HepG2 (cell line): Measurements from ENCODE around the gene GAD1. TPM values are rescaled to one million over a fixed set of nuclear protein-coding genes. Genes with fewer than 3 reads are reported as not detected.

Source experiments
- CTCF ChIP-seq: sonication (generic); formaldehyde crosslinking; IDR thresholded peaks from 2 replicates; pipeline ENCODE4 v1.5.0; 2020; ENCODE audit warnings: mild to moderate bottlenecking, missing genetic modification reagents, moderate library complexity
- KDM2A ChIP-seq: sonication (generic); formaldehyde crosslinking; IDR thresholded peaks from 2 replicates; pipeline ENCODE4 v1.4.0; 2020; ENCODE audit warnings: low read depth, missing genetic modification reagents, borderline replicate concordance
- MED1 ChIP-seq: sonication (generic); formaldehyde crosslinking; IDR thresholded peaks from 2 replicates; pipeline ENCODE4 v1.4.0; 2020; ENCODE audit warnings: missing genetic modification reagents
- NAIF1 ChIP-seq: sonication (generic); formaldehyde crosslinking; IDR thresholded peaks from 2 replicates; pipeline ENCODE4 v1.5.0; 2020; ENCODE audit warnings: mild to moderate bottlenecking, missing genetic modification reagents, borderline replicate concordance
- SOX6 ChIP-seq, 2 experiments: fragments of 450-650 bp in 1 of 2; sonication (generic) in 1 of 2; formaldehyde crosslinking in 1 of 2; IDR thresholded peaks; 2 replicates each; pipeline versions ENCODE4 v1.4.0 to v1.6.1; 2017 to 2020; ENCODE audit warnings: antibody characterized with exemption in 1 of 2, mild to moderate bottlenecking in 1 of 2, missing genetic modification reagents in 1 of 2
- SSRP1 ChIP-seq: IDR thresholded peaks from 2 replicates; pipeline ENCODE4 v1.6.1; 2016; ENCODE audit warnings: control low read depth
- TAF15 ChIP-seq: fragments of 200-400 bp; formaldehyde crosslinking; IDR thresholded peaks from one replicate; pipeline ENCODE4 v1.6.1; 2018; ENCODE audit warnings: mild to moderate bottlenecking, low read depth, low read length; ENCODE audit not compliant: poor library complexity, severe bottlenecking
- TRAFD1 ChIP-seq: sonication (generic); formaldehyde crosslinking; IDR thresholded peaks from 2 replicates; pipeline ENCODE4 v1.5.1; 2020; ENCODE audit warnings: missing genetic modification reagents, mild to moderate bottlenecking, borderline replicate concordance
- ZBTB7A ChIP-seq: sonication (generic); formaldehyde crosslinking; IDR thresholded peaks from 2 replicates; pipeline ENCODE4 v1.8.0; 2022; ENCODE audit warnings: mild to moderate bottlenecking, missing genetic modification reagents
- ZFP36 ChIP-seq: fragments of 150-350 bp; IDR thresholded peaks from 2 replicates; pipeline ENCODE4 v1.6.1; 2018; ENCODE audit warnings: borderline replicate concordance, low read length, low read depth; ENCODE audit not compliant: partially characterized antibody
- ZNF121 ChIP-seq: sonication (generic); formaldehyde crosslinking; IDR thresholded peaks from 2 replicates; pipeline ENCODE4 v1.5.0; 2020; ENCODE audit warnings: mild to moderate bottlenecking, missing genetic modification reagents
- ZNF639 ChIP-seq: conservative IDR thresholded peaks from 2 replicates; pipeline ENCODE4 v1.6.1; 2018; ENCODE audit warnings: missing genetic modification reagents
- ZNF83 ChIP-seq: sonication (generic); formaldehyde crosslinking; IDR thresholded peaks from 2 replicates; pipeline ENCODE4 v1.4.0; 2020; ENCODE audit warnings: missing genetic modification reagents, mild to moderate bottlenecking, borderline replicate concordance
- polyA plus RNA-seq, 8 experiments: library from polyadenylated mRNA; depleted of rRNA in 3 of 8; stranded (reverse) in 7 of 8; unstranded in 1 of 8; fragments of >200 nt; fragmentation: Illumina TruSeq in 4 of 8; extraction: Trizol in 4 of 8; gene quantifications; 2 replicates each; pipeline versions ENCODE4 v1.2.1 to v1.2.3, GENCODE V29; 2011 to 2016; ENCODE audit warnings: low read depth in 4 of 8, missing spikeins in 1 of 8, mixed read lengths in 1 of 8; ENCODE audit not compliant: insufficient read depth in 1 of 8
- total RNA-seq, 5 experiments: library from RNA; depleted of rRNA; stranded (reverse); fragments of >200 nt; fragmentation: Illumina TruSeq; extraction: Trizol; gene quantifications; 2 replicates each; pipeline ENCODE4 v1.2.3, GENCODE V29; 2016; ENCODE audit warnings: low read depth in 1 of 5
- TF ChIP-seq, protein P1 (sequence below): sonication (generic); formaldehyde crosslinking; IDR thresholded peaks from 2 replicates; pipeline ENCODE4 v1.4.0; 2020; ENCODE audit warnings: missing genetic modification reagents, borderline replicate concordance
- TF ChIP-seq, protein P2 (sequence below): sonication (generic); formaldehyde crosslinking; IDR thresholded peaks from 2 replicates; pipeline ENCODE4 v1.9.0; 2022; ENCODE audit warnings: low read depth, missing genetic modification reagents

The GAD1 gene
- total and polyA plus RNA-seq, 2 of the 13 experiments (the other 11 are each of a cell fraction or from before 2014, with no cell fraction given): 0.09 to 0.13 TPM

- TF ChIP-seq ZNF639 (CRISPR knock-in tag) (no peak), CTCF (CRISPR knock-in tag) (peak; percentile 97), MED1 (CRISPR knock-in tag) (no peak), ZBTB7A (CRISPR knock-in tag) (no peak), TAF15 (no peak), ZNF83 (CRISPR knock-in tag) (no peak), ZFP36 (peak; percentile 67), SOX6 (IDR thresholded peaks at IDR 0.05) (no peak), SOX6 (CRISPR knock-in tag; IDR thresholded peaks at IDR 0.05) (peak; percentile 55), ZNF121 (CRISPR knock-in tag) (no peak), TRAFD1 (no peak), NAIF1 (CRISPR knock-in tag) (no peak), SSRP1 (CRISPR knock-in tag) (0 out of 2 replicates have a peak, but pooled peaks have one; percentile 22), KDM2A (CRISPR knock-in tag) (peak; percentile 80)
- TF ChIP-seq, protein P1, sequence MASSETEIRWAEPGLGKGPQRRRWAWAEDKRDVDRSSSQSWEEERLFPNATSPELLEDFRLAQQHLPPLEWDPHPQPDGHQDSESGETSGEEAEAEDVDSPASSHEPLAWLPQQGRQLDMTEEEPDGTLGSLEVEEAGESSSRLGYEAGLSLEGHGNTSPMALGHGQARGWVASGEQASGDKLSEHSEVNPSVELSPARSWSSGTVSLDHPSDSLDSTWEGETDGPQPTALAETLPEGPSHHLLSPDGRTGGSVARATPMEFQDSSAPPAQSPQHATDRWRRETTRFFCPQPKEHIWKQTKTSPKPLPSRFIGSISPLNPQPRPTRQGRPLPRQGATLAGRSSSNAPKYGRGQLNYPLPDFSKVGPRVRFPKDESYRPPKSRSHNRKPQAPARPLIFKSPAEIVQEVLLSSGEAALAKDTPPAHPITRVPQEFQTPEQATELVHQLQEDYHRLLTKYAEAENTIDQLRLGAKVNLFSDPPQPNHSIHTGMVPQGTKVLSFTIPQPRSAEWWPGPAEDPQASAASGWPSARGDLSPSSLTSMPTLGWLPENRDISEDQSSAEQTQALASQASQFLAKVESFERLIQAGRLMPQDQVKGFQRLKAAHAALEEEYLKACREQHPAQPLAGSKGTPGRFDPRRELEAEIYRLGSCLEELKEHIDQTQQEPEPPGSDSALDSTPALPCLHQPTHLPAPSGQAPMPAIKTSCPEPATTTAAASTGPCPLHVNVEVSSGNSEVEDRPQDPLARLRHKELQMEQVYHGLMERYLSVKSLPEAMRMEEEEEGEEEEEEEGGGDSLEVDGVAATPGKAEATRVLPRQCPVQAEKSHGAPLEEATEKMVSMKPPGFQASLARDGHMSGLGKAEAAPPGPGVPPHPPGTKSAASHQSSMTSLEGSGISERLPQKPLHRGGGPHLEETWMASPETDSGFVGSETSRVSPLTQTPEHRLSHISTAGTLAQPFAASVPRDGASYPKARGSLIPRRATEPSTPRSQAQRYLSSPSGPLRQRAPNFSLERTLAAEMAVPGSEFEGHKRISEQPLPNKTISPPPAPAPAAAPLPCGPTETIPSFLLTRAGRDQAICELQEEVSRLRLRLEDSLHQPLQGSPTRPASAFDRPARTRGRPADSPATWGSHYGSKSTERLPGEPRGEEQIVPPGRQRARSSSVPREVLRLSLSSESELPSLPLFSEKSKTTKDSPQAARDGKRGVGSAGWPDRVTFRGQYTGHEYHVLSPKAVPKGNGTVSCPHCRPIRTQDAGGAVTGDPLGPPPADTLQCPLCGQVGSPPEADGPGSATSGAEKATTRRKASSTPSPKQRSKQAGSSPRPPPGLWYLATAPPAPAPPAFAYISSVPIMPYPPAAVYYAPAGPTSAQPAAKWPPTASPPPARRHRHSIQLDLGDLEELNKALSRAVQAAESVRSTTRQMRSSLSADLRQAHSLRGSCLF (CRISPR knock-in tag): no peak
- TF ChIP-seq, protein P2, sequence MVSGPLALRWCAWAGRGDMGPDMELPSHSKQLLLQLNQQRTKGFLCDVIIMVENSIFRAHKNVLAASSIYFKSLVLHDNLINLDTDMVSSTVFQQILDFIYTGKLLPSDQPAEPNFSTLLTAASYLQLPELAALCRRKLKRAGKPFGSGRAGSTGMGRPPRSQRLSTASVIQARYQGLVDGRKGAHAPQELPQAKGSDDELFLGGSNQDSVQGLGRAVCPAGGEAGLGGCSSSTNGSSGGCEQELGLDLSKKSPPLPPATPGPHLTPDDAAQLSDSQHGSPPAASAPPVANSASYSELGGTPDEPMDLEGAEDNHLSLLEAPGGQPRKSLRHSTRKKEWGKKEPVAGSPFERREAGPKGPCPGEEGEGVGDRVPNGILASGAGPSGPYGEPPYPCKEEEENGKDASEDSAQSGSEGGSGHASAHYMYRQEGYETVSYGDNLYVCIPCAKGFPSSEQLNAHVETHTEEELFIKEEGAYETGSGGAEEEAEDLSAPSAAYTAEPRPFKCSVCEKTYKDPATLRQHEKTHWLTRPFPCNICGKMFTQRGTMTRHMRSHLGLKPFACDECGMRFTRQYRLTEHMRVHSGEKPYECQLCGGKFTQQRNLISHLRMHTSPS: no peak
Observed at GRCh38 chr2:170873035-170873692, 56.5 kb downstream of the GAD1 start (continued).
